Measurements from ENCODE around the gene RGMA. TPM values are rescaled to one million over a fixed set of nuclear protein-coding genes. Genes with fewer than 3 reads are reported as not detected.
A peak's percentile ranks its signal among the peaks of the same experiment; 100 is the strongest.

Gene RGMA
- total RNA-seq, 1 donor from 2014 or later = 5.7 TPM

DNA sequence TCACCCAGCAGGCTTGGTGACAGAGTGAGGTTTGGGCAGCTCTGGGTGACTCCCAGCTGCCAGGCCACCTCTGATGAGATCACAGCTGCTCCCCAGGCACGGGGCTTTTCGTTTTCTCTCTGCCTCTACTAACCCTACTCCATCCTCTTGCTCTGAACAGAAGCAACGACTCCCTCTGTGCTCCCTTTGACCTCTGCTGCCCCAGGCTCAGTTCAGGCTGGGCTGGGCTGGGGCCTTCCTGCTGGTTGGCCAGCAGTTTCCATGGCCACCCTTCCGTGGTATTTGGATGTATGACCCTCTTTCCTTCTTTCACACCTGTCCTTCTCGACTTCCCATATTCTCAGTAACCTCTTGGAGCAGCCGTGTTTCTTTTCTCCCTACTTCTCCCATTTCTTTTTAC is 8.6 kb downstream of the RGMA start:
- no peak overlapping the region for H3K4me3 Mint-ChIP-seq (ENCODE audit: unreplicated experiment)
- TF ChIP-seq, protein P1, sequence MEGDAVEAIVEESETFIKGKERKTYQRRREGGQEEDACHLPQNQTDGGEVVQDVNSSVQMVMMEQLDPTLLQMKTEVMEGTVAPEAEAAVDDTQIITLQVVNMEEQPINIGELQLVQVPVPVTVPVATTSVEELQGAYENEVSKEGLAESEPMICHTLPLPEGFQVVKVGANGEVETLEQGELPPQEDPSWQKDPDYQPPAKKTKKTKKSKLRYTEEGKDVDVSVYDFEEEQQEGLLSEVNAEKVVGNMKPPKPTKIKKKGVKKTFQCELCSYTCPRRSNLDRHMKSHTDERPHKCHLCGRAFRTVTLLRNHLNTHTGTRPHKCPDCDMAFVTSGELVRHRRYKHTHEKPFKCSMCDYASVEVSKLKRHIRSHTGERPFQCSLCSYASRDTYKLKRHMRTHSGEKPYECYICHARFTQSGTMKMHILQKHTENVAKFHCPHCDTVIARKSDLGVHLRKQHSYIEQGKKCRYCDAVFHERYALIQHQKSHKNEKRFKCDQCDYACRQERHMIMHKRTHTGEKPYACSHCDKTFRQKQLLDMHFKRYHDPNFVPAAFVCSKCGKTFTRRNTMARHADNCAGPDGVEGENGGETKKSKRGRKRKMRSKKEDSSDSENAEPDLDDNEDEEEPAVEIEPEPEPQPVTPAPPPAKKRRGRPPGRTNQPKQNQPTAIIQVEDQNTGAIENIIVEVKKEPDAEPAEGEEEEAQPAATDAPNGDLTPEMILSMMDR (IDR thresholded peaks at IDR 0.05; ENCODE audit: unreplicated experiment) = no peak

DNA sequence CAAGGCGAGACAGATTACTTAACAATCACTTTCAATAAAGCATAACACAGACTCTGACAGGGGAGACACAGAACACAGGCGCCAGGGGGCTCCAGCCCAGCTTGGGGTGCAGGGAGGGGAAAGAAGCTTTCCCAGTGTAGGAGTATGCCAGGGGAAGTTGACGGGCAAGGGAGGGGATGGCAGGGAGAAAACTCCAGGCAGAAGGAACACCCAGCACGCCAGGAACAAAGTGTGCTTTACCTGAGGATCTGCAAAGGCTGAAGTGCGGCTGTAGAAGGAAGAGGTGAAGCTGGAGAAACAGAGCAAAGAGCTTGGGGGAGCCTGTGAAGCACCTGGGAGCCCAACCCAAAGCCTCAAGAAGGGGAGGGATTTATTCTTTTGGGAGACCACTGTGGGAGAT is 12.1 kb downstream of the RGMA start:
- H3K9me3 Mint-ChIP-seq (ENCODE audit: unreplicated experiment) = no peaks in the 10 kb centered on the region
- peaks cover 4% of the 10 kb centered on the region for H3K36me3 Mint-ChIP-seq (ENCODE audit: low read depth, unreplicated experiment)
- DNase-seq (ENCODE audit: low spot score) = no peak
- H3K4me3 Mint-ChIP-seq (ENCODE audit: unreplicated experiment) = no peak overlapping the region
- TF ChIP-seq, protein P1 (IDR thresholded peaks at IDR 0.05; ENCODE audit: unreplicated experiment) = no peak
- peaks cover 4% of the 10 kb centered on the region for H3K4me1 Mint-ChIP-seq (ENCODE audit: unreplicated experiment)
- no peak overlapping the region for H3K27ac Mint-ChIP-seq (ENCODE audit: unreplicated experiment)
- peaks cover 9% of the 10 kb centered on the region for H3K27me3 Mint-ChIP-seq (ENCODE audit: unreplicated experiment)

More for the DNA sequence above, 8.6 kb downstream of the RGMA start:
- Mint-ChIP-seq H3K27ac (ENCODE audit: unreplicated experiment) (no peak overlapping the region), H3K36me3 (ENCODE audit: low read depth, unreplicated experiment) (no peaks in the 10 kb centered on the region), H3K4me1 (ENCODE audit: unreplicated experiment) (no peaks in the 10 kb centered on the region), H3K9me3 (ENCODE audit: unreplicated experiment) (no peaks in the 10 kb centered on the region), H3K27me3 (ENCODE audit: unreplicated experiment) (no peaks in the 10 kb centered on the region)
- DNase-seq (ENCODE audit: low spot score) = no peak

DNA sequence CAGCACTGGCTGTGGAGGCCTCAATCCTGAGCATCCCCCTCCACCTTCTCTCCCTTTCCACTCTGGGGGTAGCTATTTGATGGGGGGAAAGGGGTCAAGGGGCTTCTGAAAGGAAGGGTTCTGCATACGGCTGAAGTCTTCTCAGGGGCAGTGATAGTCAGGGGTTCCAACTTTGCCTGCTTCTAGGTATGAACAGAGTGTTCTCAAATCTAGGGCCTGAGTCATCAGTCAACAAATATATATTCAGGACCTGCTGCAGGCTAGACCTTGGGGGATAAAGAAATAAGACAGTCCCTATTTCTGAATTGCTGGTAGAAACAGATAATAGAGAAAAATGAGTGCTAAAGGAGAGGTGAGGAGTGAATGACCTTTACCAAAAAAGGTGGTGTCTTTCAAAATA is 12.8 kb downstream of the RGMA start:
- Mint-ChIP-seq H3K27me3 (ENCODE audit: unreplicated experiment) (peaks cover 9% of the 10 kb centered on the region), H3K4me3 (ENCODE audit: unreplicated experiment) (no peak overlapping the region)
- TF ChIP-seq, protein P1 (IDR thresholded peaks at IDR 0.05; ENCODE audit: unreplicated experiment) = no peak

DNA sequence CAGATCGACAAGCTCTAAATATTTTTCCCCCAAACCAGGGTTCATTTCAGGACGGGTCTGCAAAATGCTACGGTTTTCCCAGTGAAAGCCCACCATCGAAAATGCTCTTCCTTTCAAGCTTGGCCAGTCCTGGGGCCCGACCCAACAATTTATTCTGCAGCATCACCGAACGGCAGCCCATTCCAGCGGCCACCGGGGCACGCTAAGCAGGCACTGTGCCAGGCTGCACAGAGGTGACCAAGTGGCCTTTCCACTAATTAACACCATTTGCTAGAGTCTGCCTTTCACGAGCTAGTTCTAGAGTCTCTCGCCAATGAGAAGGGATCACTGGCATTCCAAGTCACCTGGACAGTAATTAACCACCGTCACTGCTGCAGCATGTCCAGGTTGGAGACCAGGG is 14.4 kb downstream of the RGMA start:
- peaks cover 6% of the 10 kb centered on the region for H3K4me1 Mint-ChIP-seq (ENCODE audit: unreplicated experiment)
- peaks cover 9% of the 10 kb centered on the region for H3K27me3 Mint-ChIP-seq (ENCODE audit: unreplicated experiment)

More for the DNA sequence above, 12.8 kb downstream of the RGMA start:
- Mint-ChIP-seq H3K36me3 (ENCODE audit: low read depth, unreplicated experiment) (peaks cover 5% of the 10 kb centered on the region), H3K4me1 (ENCODE audit: unreplicated experiment) (peaks cover 6% of the 10 kb centered on the region), H3K27ac (ENCODE audit: unreplicated experiment) (no peak overlapping the region), H3K9me3 (ENCODE audit: unreplicated experiment) (no peaks in the 10 kb centered on the region)
- no peak for DNase-seq (ENCODE audit: low spot score)

DNA sequence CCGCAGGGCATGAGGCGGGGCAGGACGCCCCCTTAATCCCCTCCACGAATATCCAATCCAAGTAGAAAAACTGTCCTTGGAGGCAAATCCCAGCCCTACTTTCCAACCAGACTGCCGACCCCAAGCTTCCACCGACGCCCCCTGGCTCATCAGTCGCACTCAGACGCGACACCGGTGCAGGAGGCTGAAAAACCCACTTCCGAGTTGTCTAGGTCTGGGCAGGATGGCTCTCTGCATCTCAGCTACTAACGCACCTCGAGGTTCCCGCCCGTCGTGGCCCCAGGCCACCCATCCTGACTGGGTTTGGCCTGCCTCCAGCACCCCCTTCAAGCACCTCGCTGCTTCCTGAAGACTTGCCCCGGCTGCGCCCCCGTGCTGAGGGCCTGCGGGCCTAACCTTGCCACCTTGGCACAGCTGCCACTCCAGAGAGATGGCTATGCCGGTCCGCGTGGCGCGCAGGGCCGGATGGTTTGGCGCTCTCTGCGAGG is 15.5 kb downstream of the RGMA start:
- DNase-seq (ENCODE audit: low spot score) = no peak
- Mint-ChIP-seq H3K9me3 (ENCODE audit: unreplicated experiment) (no peaks in the 10 kb centered on the region), H3K27ac (ENCODE audit: unreplicated experiment) (no peak overlapping the region), H3K27me3 (ENCODE audit: unreplicated experiment) (peaks cover 9% of the 10 kb centered on the region), H3K4me3 (ENCODE audit: unreplicated experiment) (peak overlapping the region; percentile 89), H3K36me3 (ENCODE audit: low read depth, unreplicated experiment) (peaks cover 5% of the 10 kb centered on the region), H3K4me1 (ENCODE audit: unreplicated experiment) (peaks cover 6% of the 10 kb centered on the region)
- TF ChIP-seq, protein P1 (IDR thresholded peaks at IDR 0.05; ENCODE audit: unreplicated experiment) = no peak

More for the DNA sequence above, 14.4 kb downstream of the RGMA start:
- Mint-ChIP-seq H3K9me3 (ENCODE audit: unreplicated experiment) (no peaks in the 10 kb centered on the region), H3K27ac (ENCODE audit: unreplicated experiment) (no peak overlapping the region), H3K36me3 (ENCODE audit: low read depth, unreplicated experiment) (peaks cover 5% of the 10 kb centered on the region), H3K4me3 (ENCODE audit: unreplicated experiment) (no peak overlapping the region)
- DNase-seq (ENCODE audit: low spot score) = no peak
- TF ChIP-seq, protein P1 (IDR thresholded peaks at IDR 0.05; ENCODE audit: unreplicated experiment) = no peak
